Middle frontal gyrus (tissue), 1 donor: ENCODE results near the gene PARG.
"Not testable (repeated sequence)": the region's sequence is repeated elsewhere in the genome, so short reads cannot be mapped to it uniquely, and the experiment has no call there.

Experiments used
- DNase-seq: peaks from one replicate; pipeline ENCODE4 v3.0.0-alpha.2; 2015; ENCODE audit warnings: low spot score; ENCODE audit errors: extremely low spot score

Gene PARG

GRCh38 chr10:49830846-49831245 lies 111.0 kb downstream of the PARG start:
- no peak for DNase-seq

DNA sequence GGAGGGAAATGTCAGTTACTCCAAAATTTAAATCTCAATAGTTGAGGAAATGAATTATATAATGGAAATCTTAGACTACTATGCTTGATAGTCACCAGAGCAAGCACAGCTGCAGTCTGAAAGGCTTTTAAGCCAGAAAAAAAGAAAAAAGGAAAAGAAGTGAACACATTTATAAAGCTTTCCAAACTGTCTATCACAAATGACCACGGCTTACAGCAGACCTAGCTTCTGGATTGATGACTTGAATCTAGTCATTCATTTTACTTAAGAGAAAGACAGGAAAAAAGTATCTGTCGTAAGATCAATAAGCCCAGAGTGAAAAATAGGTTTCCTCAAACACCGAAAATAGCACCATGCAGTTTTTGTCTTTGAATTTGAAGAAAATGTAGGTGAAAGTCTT lies 111.8 kb downstream of the PARG start:
- DNase-seq: no peak

- DNase-seq: no peak
These were observed 114.5 kb downstream of the PARG start for GRCh38 chr10:49827297-49827696.

- DNase-seq: no peak
These were observed 122.4 kb downstream of the PARG start for GRCh38 chr10:49819234-49819958.

- no peak for DNase-seq
These were observed 124.0 kb downstream of the PARG start for GRCh38 chr10:49817845-49818244.

- DNase-seq: no peak
These were observed 137.8 kb downstream of the PARG start for GRCh38 chr10:49803988-49804387.

GRCh38 chr10:49798275-49798674 lies 143.6 kb downstream of the PARG start:
- DNase-seq: no peak

- DNase-seq: no peak
These were observed 150.7 kb downstream of the PARG start for GRCh38 chr10:49791100-49791499.

- DNase-seq: no peak
These were observed 157.1 kb downstream of the PARG start for GRCh38 chr10:49784681-49785080.

- DNase-seq: no peak
These were observed 158.2 kb downstream of the PARG start for GRCh38 chr10:49783645-49784044.

GRCh38 chr10:49781247-49781646 lies 160.6 kb downstream of the PARG start:
- DNase-seq: no peak

GRCh38 chr10:49778197-49778596 lies 163.6 kb downstream of the PARG start:
- no peak for DNase-seq

- no peak for DNase-seq
These were observed 165.0 kb downstream of the PARG start for GRCh38 chr10:49776851-49777250.

DNA sequence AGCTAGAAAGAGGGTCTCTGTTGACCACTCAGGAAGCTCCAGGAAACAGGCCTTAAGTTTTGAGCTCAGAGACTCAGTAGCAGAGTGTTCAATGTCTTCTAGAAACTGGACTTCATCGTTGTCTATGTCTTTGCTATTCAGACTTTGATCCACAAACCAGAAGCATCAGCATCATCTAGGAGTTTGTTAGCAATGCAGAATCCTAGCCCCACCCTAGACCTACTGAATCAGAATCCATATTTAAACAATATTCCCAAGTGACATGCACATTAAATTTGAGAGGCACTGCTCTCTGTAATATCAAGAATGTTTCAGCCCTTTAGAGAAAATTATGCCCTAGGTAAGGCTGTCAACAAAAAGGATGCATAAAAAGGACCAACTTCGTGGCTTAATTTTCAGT lies 166.8 kb downstream of the PARG start:
- no peak for DNase-seq

DNA sequence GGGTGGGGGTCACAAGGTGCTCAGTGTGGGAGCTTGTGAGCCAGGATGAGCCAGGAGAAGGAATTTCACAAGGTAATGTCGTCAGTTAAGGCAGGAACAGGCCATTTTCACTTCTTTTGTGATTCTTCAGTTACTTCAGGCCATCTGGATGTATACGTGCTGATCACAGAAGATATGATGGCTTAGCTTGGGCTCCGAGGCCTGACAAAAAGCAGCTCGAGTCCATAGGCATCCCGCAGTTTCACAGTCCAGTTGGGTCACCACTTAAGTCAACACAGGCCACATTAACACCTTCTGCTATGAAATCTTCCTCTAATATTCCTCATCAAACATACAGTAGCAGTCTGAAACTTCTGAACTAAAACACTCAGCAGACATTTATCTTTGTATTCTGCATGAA lies 168.9 kb downstream of the PARG start:
- DNase-seq: not testable (repeated sequence)

GRCh38 chr10:49771046-49771445 lies 170.8 kb downstream of the PARG start:
- DNase-seq: not testable (repeated sequence)

DNA sequence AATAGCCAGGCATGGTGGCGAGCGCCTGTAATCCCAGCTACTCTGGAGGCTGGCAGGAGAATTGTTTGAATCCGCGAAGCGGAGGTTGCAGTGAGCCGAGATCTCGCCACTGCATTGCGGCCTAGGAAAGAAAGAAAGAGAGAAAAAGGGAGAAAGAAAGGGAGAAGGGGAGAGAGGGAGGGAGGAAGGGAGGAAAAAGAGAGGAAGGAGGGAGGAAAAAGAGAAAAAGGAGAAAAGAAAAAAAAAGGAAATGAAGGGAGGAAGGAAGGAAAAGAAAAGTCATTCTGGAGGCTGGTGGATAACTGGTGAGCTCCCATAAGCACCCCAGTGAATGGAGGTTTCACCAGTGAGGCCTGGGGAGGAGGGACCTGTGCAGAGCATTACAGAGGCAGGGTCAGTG lies 172.1 kb downstream of the PARG start:
- DNase-seq: no peak

- DNase-seq: no peak
These were observed 173.1 kb downstream of the PARG start for GRCh38 chr10:49768731-49769130.

GRCh38 chr10:49768329-49768728 lies 173.5 kb downstream of the PARG start:
- no peak for DNase-seq
